Pancreas (tissue), 10 donors: ENCODE data around the gene MASP2. TPM values are rescaled to one million over a fixed set of nuclear protein-coding genes. Genes with fewer than 3 reads are reported as not detected.

ENCODE experiments used
- ATAC-seq, 4 donors: fragments of 200-7000 bp; cut with Tn5 transposase; one replicate each; pipeline versions ENCODE4 v1.8.0 to v1.9.1; 2020; ENCODE audit warnings: mild to moderate bottlenecking in 4 of 4, moderate library complexity in 4 of 4
- DNase-seq, 6 donors: peaks; one replicate each; pipeline ENCODE4 v3.0.0-alpha.2; 2020
- FAIRE-seq: peaks from 2 replicates; lab custom pipeline; 2012; peaks lifted over from hg19 to GRCh38; lab: Jason Lieb, UNC
- H3K27ac ChIP-seq, 4 donors: fragments of 200-600 bp; sonication (generic); 1 replicate in 3 of 4; 2 replicates in 1 of 4; pipeline versions ENCODE4 v1.5.0 to v1.8.0; 2020
- H3K27me3 ChIP-seq, 4 donors: fragments of 200-600 bp; one replicate each; pipeline ENCODE4 v1.8.0; 2021
- H3K36me3 ChIP-seq, 3 donors: fragments of 200-600 bp; sonication (generic) in 1 of 3; one replicate each; pipeline versions ENCODE4 v1.5.0 to v1.8.0; 2020 to 2021
- H3K4me1 ChIP-seq, 3 donors: fragments of 200-600 bp; one replicate each; pipeline ENCODE4 v1.8.0; 2021
- H3K4me3 ChIP-seq, 4 donors: fragments of 200-600 bp; sonication (generic) in 2 of 4; one replicate each; pipeline versions ENCODE4 v1.5.0 to v1.8.0; 2020 to 2021
- H3K9me3 ChIP-seq, 4 donors: fragments of 200-600 bp; one replicate each; pipeline ENCODE4 v1.8.0; 2021
- CTCF ChIP-seq, 4 donors: fragments of 200-600 bp; sonication (generic) in 3 of 4; IDR thresholded peaks; one replicate each; pipeline versions ENCODE4 v1.5.0 to v1.8.0; 2021; ENCODE audit warnings: antibody characterized with exemption in 4 of 4
- WGBS, 2 donors: extraction: QIAGEN DNeasy Blood & Tissue Kit; methylation state at CpG; one replicate each; pipeline ENCODE4 v1.1.7; 2013; 5-methylcytosine and 5-hydroxymethylcytosine counted together
- intact Hi-C, 3 donors: fragments of 100-400 bp; cut with DNase I; formaldehyde crosslinking; loops; one replicate each; pipeline versions ENCODE4 v1.11.1 to v1.14.2; 2022
- polyA plus RNA-seq, 2 donors: library from polyadenylated mRNA; stranded (reverse); fragments of 200-250 nt; gene quantifications; one replicate each; pipeline ENCODE4 v1.2.3, GENCODE V29; 2013
- total RNA-seq, 6 donors: library from RNA; stranded (reverse); fragmentation: NEBNext Ultra II Directional in 4 of 6; extraction: Animal tissue kit (Norgen Biotek cat#: 25700) in 4 of 6; gene quantifications; one replicate each; pipeline versions ENCODE4 v1.2.1 to v1.2.4, GENCODE V29; 2021 to 2023
- donor health status: healthy with polysubstance abuse.
- donor health status: DM: no; HTN: no; CAD: no; lungs with moderate emphysema.
- donor health status: DM: no; HTN: no; CAD: no.
- donor health status: control.
- donor health status: control.
- donor health status: Bipolar disorder and iron deficiency.
- donor health status: DM: yes; HTN: yes; CAD: no.
- donor health status: DM: no; HTN: no; CAD: no.
- donor health status: DM: no; HTN: no; CAD: no.
- donor health status: DM: yes; HTN: yes; CAD: no.

The MASP2 gene
- total and polyA plus RNA-seq, 8 donors, result 0.05 TPM; not detected in 7

DNA sequence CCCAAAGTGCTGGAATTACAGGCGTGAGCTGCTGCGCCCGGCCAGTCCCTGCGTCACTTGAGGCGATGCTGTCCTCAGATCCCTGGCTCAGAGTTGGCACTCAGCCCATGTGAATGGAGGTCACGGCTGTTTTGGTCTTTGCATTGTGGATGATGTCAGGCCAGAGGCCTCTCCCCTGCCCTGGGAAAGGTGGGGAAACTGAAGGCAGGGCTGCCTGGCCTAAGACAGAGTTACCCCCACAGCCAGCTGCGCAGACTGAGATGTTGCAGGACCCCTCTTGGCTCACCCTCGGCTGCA is 821 bp downstream of the MASP2 start:
- DNase-seq, result no peak
- no peak for TF ChIP-seq CTCF (IDR thresholded peaks at IDR 0.05)
- Histone ChIP-seq H3K9me3 (no peaks in the 10 kb centered on the region), H3K36me3 (no peaks in the 10 kb centered on the region), H3K27me3 (no peaks in the 10 kb centered on the region), H3K4me3 (no peak overlapping the region), H3K4me1 (no peaks in the 10 kb centered on the region), H3K27ac (no peak overlapping the region)
- 85 to 89% methylated on average over 8 of the region's 8 CpGs for WGBS, 2 donors
- intact Hi-C loops, result no loop called here
- no peak for FAIRE-seq
- ATAC-seq, result no peak

DNA sequence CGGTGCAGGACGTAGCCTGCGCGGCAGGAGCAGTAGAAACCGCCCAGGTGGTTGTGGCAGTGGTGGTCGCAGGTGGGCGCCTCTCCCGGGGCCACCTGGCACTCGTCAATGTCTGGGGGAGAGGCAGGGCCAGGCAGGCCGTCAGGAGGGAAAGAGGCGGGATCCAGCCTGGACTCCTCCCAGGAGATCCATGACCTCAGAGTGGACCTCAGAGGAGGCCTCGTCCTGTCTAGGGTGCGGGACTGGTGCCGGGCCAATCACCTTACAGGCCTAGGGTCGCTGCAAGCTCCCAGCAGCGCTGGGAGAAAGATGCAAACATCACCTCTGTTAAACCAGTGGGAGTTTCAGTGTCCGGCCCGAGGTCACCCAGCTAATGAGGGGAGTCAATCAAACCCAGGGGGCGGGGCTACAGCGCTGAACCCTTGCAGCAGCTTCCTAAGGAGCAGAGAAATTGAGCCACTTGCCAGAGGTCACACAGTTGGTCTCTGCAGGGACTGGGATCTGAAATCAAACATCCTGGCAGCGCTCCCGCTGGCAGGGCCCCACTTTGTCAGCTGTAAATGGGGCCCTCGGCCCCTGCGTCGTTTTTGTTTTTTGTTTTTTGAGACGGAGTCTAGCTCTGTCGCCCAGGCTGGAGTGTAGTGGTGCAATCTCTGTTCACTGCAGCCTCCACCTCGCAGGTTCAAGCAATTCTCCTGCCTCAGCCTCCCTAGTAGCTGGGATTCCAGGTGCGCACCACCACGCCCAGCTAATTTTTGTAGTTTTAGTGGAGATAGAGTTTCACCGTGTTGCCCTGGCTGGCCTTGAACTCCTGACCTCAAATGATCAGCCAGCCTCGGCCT is 1.4 kb downstream of the MASP2 start:
- no peak for FAIRE-seq
- no peak overlapping the region for H3K27ac ChIP-seq
- TF ChIP-seq CTCF (IDR thresholded peaks at IDR 0.05), result no peak
- no peak overlapping the region for H3K4me3 ChIP-seq
- intact Hi-C loops, result no loop called here
- no peak for ATAC-seq
- 72 to 73% methylated on average over 32 of the region's 32 CpGs for WGBS, 2 donors
- DNase-seq, result no peak
- no peaks in the 10 kb centered on the region for H3K36me3 ChIP-seq
- H3K9me3 ChIP-seq, result no peaks in the 10 kb centered on the region
- H3K4me1 ChIP-seq, result no peaks in the 10 kb centered on the region
- H3K27me3 ChIP-seq, result no peaks in the 10 kb centered on the region

DNA sequence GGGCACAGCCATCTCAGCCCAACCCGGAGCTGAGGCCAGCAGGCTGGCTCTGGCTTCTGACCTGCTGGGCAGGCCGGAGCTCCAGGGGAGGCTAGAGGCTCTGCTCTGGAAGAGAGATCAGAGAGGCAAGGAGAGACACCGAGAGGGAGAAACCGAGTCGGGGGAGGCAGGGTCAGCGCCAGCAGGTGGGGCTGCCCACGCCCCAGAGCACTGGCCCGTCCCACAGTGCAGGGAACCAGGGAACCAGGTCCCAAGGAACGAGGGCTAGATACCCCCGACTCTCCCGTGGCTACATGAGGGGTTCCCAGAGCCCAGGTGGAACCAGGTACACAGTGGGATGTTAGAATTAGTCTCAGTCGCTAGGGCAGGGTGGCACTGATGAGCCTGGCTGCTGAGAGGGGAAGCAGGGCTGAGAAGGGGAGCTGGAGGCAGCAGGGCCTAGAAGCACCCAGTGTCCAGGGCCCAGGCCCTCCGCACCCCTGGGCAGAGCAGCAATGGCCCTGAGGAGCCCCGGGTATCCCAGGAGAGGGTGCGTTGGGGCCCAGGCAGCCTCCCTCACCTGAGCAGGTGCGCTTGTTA is 2.1 kb downstream of the MASP2 start:
- TF ChIP-seq CTCF (IDR thresholded peaks at IDR 0.05), result no peak
- 80 to 82% methylated on average over 16 of the region's 16 CpGs for WGBS, 2 donors
- peak in 1 of 6 donors; percentile 39 for DNase-seq

GRCh38 chr1:11044086-11044848 is 2.8 kb downstream of the MASP2 start:
- Histone ChIP-seq H3K9me3 (no peaks in the 10 kb centered on the region), H3K4me1 (no peaks in the 10 kb centered on the region), H3K27ac (no peak overlapping the region), H3K27me3 (no peaks in the 10 kb centered on the region), H3K4me3 (no peak overlapping the region), H3K36me3 (no peaks in the 10 kb centered on the region)
- FAIRE-seq (no peak), ATAC-seq (no peak), DNase-seq (no peak)
- 75 to 78% methylated on average over 15 to 16 of the region's 16 CpGs for WGBS, 2 donors
- no peak for TF ChIP-seq CTCF (IDR thresholded peaks at IDR 0.05)
- intact Hi-C loops, result no loop called here

More for the DNA sequence above, 2.1 kb downstream of the MASP2 start:
- Histone ChIP-seq H3K36me3 (no peaks in the 10 kb centered on the region), H3K9me3 (no peaks in the 10 kb centered on the region), H3K27me3 (no peaks in the 10 kb centered on the region), H3K4me1 (no peaks in the 10 kb centered on the region), H3K4me3 (no peak overlapping the region), H3K27ac (no peak overlapping the region)
- intact Hi-C loops, result no loop called here
- no peak for FAIRE-seq
- ATAC-seq, result no peak
